Measurements from ENCODE around the gene DPEP2.
"Not testable (repeated sequence)": the region's sequence is repeated elsewhere in the genome, so short reads cannot be mapped to it uniquely, and the experiment has no call there.

Gene DPEP2

GRCh38 chr16:67954421-67955196 lies 44.7 kb downstream of the DPEP2 start:
- no peak for DNase-seq (ENCODE audit: low spot score)

- DNase-seq (ENCODE audit: low spot score) = no peak
Observed at GRCh38 chr16:67953641-67954375, 45.5 kb downstream of the DPEP2 start.

- no peak for DNase-seq (ENCODE audit: low spot score)
Observed at GRCh38 chr16:67951485-67951884, 47.8 kb downstream of the DPEP2 start.

GRCh38 chr16:67950335-67950843 lies 48.9 kb downstream of the DPEP2 start:
- no peak for DNase-seq (ENCODE audit: low spot score)

GRCh38 chr16:67949645-67950044 lies 49.6 kb downstream of the DPEP2 start:
- DNase-seq (ENCODE audit: low spot score) = no peak

- DNase-seq (ENCODE audit: low spot score) = no peak
Observed at GRCh38 chr16:67948015-67948414, 51.3 kb downstream of the DPEP2 start.

- no peak for DNase-seq (ENCODE audit: low spot score)
Observed at GRCh38 chr16:67946966-67947558, 52.2 kb downstream of the DPEP2 start.

GRCh38 chr16:67946128-67946569 lies 53.1 kb downstream of the DPEP2 start:
- DNase-seq (ENCODE audit: low spot score) = no peak

GRCh38 chr16:67945392-67945933 lies 53.8 kb downstream of the DPEP2 start:
- DNase-seq (ENCODE audit: low spot score) = no peak

- no peak for DNase-seq (ENCODE audit: low spot score)
Observed at GRCh38 chr16:67944690-67945391, 54.4 kb downstream of the DPEP2 start.

- no peak for DNase-seq (ENCODE audit: low spot score)
Observed at GRCh38 chr16:67943619-67944504, 55.4 kb downstream of the DPEP2 start, which contains the start of gene LCAT. LCAT (minus strand) TSS chr16:67944120; CDS start chr16:67944101, 19 bp downstream.

- no peak for DNase-seq (ENCODE audit: low spot score)
Observed at GRCh38 chr16:67943256-67943618, 56.0 kb downstream of the DPEP2 start.

- no peak for DNase-seq (ENCODE audit: low spot score)
Observed at GRCh38 chr16:67942510-67943255, 56.6 kb downstream of the DPEP2 start.

GRCh38 chr16:67942200-67942509 lies 57.1 kb downstream of the DPEP2 start:
- DNase-seq (ENCODE audit: low spot score) = peak; percentile 68

GRCh38 chr16:67941469-67942199 lies 57.6 kb downstream of the DPEP2 start:
- DNase-seq (ENCODE audit: low spot score) = no peak

- DNase-seq (ENCODE audit: low spot score) = no peak
Observed at GRCh38 chr16:67940446-67941089, 58.7 kb downstream of the DPEP2 start.

GRCh38 chr16:67939507-67940445 lies 59.5 kb downstream of the DPEP2 start:
- DNase-seq (ENCODE audit: low spot score) = no peak

- DNase-seq (ENCODE audit: low spot score) = not testable (repeated sequence)
Observed at GRCh38 chr16:67937713-67938112, 61.6 kb downstream of the DPEP2 start.

Data from GM03348 (cell line).